ENCODE measurements around the gene MMS19.

The MMS19 gene

DNA sequence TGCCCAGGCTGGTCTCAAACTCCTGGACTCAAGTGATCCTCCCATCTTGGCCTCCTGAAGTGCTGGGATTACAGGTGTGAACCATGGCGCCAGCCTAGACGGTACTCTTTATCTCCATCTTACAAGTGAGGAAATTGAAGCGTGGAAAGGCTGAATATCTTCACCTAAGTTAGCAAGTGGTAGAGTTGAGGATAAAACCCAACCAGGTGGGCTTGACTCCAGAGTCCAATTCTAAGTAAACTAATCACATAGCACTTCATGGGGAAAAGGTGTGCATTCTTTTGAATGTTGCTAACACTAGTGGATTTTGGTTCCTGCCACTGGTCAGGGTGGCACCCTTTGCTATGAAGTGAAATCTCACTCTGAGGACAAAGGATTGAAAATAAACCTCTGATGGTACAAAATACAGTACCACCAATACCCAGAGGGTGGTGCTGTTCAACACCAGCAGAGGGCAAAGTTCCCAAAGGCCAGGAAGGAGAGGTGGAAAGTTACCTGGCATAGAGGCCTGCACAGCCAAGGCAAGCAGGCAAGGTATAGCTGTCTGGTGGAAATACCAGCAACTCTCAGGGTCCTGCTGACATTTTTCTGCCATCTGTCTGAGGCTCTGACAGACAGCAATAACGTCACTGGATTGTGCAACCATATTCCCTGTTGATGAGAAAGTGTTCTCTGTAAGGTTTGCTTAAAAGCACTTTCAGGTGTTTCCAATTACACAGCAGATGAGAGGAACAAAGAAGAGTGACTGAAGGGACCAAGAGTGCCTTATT is 34.7 kb downstream of the MMS19 start:
- TF ChIP-seq, protein P1, sequence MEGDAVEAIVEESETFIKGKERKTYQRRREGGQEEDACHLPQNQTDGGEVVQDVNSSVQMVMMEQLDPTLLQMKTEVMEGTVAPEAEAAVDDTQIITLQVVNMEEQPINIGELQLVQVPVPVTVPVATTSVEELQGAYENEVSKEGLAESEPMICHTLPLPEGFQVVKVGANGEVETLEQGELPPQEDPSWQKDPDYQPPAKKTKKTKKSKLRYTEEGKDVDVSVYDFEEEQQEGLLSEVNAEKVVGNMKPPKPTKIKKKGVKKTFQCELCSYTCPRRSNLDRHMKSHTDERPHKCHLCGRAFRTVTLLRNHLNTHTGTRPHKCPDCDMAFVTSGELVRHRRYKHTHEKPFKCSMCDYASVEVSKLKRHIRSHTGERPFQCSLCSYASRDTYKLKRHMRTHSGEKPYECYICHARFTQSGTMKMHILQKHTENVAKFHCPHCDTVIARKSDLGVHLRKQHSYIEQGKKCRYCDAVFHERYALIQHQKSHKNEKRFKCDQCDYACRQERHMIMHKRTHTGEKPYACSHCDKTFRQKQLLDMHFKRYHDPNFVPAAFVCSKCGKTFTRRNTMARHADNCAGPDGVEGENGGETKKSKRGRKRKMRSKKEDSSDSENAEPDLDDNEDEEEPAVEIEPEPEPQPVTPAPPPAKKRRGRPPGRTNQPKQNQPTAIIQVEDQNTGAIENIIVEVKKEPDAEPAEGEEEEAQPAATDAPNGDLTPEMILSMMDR (conservative IDR thresholded peaks at IDR 0.05; ENCODE audit: low read length) = peak; percentile 89
- no peak overlapping the region for H3K4me3 ChIP-seq (ENCODE audit: low read length)
- DNase-seq (ENCODE audit: low read depth) = peak; percentile 88

GRCh38 chr10:97462309-97462708 is 35.9 kb downstream of the MMS19 start:
- H3K4me3 ChIP-seq (ENCODE audit: low read length) = no peak overlapping the region
- DNase-seq (ENCODE audit: low read depth) = no peak
- TF ChIP-seq, protein P1 (conservative IDR thresholded peaks at IDR 0.05; ENCODE audit: low read length) = no peak

GRCh38 chr10:97459933-97460332 is 38.3 kb downstream of the MMS19 start:
- H3K4me3 ChIP-seq (ENCODE audit: low read length) = no peak overlapping the region
- DNase-seq (ENCODE audit: low read depth) = no peak
- TF ChIP-seq, protein P1 (conservative IDR thresholded peaks at IDR 0.05; ENCODE audit: low read length) = no peak

DNA sequence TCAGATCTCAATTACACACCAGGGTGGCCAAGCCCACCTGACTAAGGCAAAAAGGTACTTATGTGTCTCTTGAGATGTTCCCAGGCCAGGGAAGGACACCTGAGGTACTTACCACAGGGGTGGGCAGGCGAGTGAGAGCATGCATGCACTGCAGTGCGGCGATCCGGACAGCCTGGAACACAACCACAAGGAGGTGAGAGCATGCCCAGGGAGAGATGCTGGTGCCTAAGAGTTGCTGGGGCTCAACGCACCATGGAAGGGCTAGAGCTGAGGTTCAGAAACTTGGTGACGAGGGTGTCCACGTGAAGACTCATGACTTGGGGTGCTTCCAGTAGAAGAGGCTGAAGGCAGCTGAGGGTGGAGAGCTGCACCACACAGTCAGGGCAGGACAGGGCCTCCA is 39.1 kb downstream of the MMS19 start:
- no peak overlapping the region for H3K4me3 ChIP-seq (ENCODE audit: low read length)
- TF ChIP-seq, protein P1 (conservative IDR thresholded peaks at IDR 0.05; ENCODE audit: low read length) = no peak
- DNase-seq (ENCODE audit: low read depth) = no peak

GRCh38 chr10:97456686-97457065 is 41.5 kb downstream of the MMS19 start:
- no peak overlapping the region for H3K4me3 ChIP-seq (ENCODE audit: low read length)
- DNase-seq (ENCODE audit: low read depth) = no peak
- TF ChIP-seq, protein P1 (conservative IDR thresholded peaks at IDR 0.05; ENCODE audit: low read length) = no peak

GRCh38 chr10:97456034-97456685 is 42.1 kb downstream of the MMS19 start:
- no peak overlapping the region for H3K4me3 ChIP-seq (ENCODE audit: low read length)
- TF ChIP-seq, protein P1 (conservative IDR thresholded peaks at IDR 0.05; ENCODE audit: low read length) = no peak
- DNase-seq (ENCODE audit: low read depth) = peak; percentile 33
